GM12892 (cell line): Measurements from ENCODE around the gene MTURN.

Experiments used
- POLR2A ChIP-seq: IDR thresholded peaks from 2 replicates; pipeline ENCODE4 v1.6.1; 2011; ENCODE audit warnings: low read depth, low read length, control low read depth
- POLR2AphosphoS5 ChIP-seq: IDR thresholded peaks from 2 replicates; pipeline ENCODE4 v1.6.1; 2011; ENCODE audit warnings: low read depth, low read length, control low read depth
- TAF1 ChIP-seq: IDR thresholded peaks from 2 replicates; pipeline ENCODE4 v1.6.1; 2011; ENCODE audit warnings: low read depth, mild to moderate bottlenecking, control low read depth, low read length, borderline replicate concordance

DNA sequence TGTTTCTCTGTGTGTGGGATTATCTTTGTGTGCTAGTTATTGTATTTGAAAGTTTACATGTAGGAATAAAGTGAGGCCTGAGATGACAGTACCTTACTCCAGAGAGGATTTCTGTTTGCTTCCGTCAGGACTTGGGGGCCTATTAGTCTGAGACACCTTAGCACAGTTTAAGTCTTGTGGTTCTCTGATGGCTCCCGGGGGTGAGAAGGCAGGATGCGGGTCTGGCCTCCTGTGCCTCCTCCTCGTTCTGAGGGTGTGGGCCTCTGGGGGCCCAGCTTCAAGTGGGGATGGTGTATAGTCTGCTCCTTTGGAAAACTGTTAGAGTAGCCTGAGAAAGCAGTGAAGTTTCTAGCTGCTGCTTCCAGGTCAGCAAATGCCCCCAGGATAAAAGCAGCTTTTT, 12.4 kb downstream of the MTURN start:
- no peak for TF ChIP-seq TAF1
- no peak for TF ChIP-seq POLR2A
- TF ChIP-seq POLR2AphosphoS5: no peak
